ENCODE measurements around the gene PDE4B. TPM values are rescaled to one million over a fixed set of nuclear protein-coding genes. Genes with fewer than 3 reads are reported as not detected.

Gene PDE4B
- polyA plus RNA-seq, 1 donor from 2014 or later = 84.3 TPM

DNA sequence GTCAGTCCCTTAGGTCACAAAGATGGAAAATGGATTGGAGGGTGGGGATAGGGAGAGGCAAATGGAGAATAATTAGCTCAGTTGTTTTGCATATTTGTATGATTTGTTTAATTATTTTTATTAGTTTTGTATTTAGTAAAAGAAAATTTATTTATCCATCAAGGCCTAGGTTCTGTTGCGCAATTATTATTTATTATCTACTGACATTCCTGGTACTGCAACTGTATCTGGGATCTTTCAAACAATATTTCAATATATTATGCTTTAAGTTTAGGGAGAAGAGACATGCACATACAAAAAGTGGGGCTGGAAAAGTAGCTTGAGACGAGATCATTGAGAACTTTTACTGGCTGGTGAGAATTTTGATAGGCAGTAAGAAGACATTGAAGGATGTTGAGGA, 424.9 kb downstream of the PDE4B start:
- Mint-ChIP-seq H3K36me3 (peaks cover 5% of the 10 kb centered on the region), H3K4me3 (no peak overlapping the region), H3K27me3 (peaks cover 3% of the 10 kb centered on the region), H3K9me3 (no peaks in the 10 kb centered on the region), H3K27ac (no peak overlapping the region), H3K4me1 (no peaks in the 10 kb centered on the region)

DNA sequence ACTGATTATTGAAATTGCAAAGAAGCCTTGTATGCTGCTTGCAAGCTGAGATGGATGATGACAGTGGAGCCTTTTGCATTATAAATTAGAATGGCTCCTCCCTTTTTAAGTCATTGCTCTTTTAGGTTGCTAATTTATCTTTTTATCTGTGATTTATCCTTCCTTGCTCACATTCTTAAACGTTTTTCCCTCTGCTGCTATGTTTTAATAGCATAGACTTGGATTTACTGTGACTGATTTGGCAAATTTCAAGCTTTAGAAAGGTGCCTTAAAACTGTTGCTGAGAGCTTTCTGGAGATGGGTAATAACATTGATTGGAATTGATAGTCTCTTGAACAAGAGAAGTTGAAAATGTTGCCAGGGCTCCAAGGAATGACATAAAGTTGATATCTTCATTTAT, 427.8 kb downstream of the PDE4B start:
- Mint-ChIP-seq H3K27ac (no peak overlapping the region), H3K36me3 (peaks cover 2% of the 10 kb centered on the region), H3K4me3 (no peak overlapping the region), H3K27me3 (peaks cover 7% of the 10 kb centered on the region), H3K9me3 (no peaks in the 10 kb centered on the region), H3K4me1 (peaks cover 0 to 1% (median 0%) of the 10 kb centered on the region in 3 donors)

DNA sequence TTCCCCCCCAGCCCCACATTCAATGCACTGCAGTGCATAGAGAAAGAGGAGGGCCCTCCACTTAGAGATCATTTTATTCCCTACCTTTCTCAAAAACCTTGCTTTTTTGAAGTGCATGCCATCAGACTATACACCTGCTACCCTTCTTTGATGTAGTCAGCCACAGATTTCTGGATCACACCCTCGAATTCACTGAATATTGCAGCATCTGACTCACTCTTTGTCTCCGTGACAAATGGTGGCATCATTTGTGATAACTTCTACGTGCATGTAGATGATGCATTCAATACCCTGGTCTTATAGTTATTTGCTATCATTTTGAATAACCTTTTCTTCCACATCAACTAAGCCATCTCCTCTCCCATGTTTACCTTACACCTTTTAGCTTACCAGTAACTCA, 431.0 kb downstream of the PDE4B start:
- no peak overlapping the region for H3K4me3 Mint-ChIP-seq
- no peaks in the 10 kb centered on the region for H3K36me3 Mint-ChIP-seq
- no peaks in the 10 kb centered on the region for H3K9me3 Mint-ChIP-seq
- peaks cover 0 to 1% (median 0%) of the 10 kb centered on the region in 3 donors for H3K4me1 Mint-ChIP-seq
- H3K27ac Mint-ChIP-seq = no peak overlapping the region
- peaks cover 7% of the 10 kb centered on the region for H3K27me3 Mint-ChIP-seq

DNA sequence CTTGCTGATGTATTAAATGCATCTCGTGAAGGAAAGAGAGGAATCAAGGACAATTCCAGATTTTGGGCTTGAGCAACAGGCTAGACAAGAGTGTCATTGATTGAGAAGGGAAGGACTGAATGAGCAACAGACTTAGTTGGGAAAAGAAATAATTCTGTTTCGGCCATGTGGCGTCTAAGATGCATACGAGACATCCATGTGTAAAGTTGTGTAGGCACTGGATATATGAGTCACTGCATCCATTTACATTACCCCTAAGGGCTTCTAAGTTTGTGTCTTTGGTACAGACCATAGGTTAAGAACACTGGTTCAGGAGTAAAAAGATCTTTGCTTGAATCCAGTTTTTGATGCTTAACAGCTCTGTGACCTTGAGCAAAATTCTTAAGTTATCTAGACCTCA, 434.3 kb downstream of the PDE4B start:
- Mint-ChIP-seq H3K36me3 (no peaks in the 10 kb centered on the region), H3K4me3 (no peak overlapping the region), H3K27me3 (peaks cover 5% of the 10 kb centered on the region), H3K4me1 (peaks cover 0 to 1% (median 0%) of the 10 kb centered on the region in 3 donors), H3K27ac (no peak overlapping the region), H3K9me3 (no peaks in the 10 kb centered on the region)

DNA sequence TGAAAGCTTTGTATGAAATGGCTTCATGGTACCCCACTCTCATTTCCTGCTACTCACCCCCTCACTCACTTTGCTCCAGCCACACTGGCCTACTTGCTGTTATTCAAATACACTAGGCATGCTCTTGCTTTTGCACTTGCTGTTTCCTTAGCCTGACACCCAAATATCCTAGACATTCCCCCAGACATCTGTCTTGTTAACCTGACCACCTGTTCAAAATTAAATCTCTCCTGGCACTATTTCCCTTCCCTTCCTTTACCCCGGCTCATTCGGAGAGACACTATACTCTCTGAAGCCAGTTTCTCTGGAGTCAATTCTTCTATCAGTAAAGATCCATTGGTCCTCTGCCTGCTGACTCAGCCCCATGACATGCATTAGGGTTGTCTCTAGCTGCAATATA, 435.3 kb downstream of the PDE4B start:
- H3K36me3 Mint-ChIP-seq = no peaks in the 10 kb centered on the region
- no peak overlapping the region for H3K27ac Mint-ChIP-seq
- H3K4me3 Mint-ChIP-seq = no peak overlapping the region
- no peaks in the 10 kb centered on the region for H3K9me3 Mint-ChIP-seq
- peaks cover 0 to 1% (median 0%) of the 10 kb centered on the region in 3 donors for H3K4me1 Mint-ChIP-seq
- H3K27me3 Mint-ChIP-seq = peaks cover 7% of the 10 kb centered on the region

DNA sequence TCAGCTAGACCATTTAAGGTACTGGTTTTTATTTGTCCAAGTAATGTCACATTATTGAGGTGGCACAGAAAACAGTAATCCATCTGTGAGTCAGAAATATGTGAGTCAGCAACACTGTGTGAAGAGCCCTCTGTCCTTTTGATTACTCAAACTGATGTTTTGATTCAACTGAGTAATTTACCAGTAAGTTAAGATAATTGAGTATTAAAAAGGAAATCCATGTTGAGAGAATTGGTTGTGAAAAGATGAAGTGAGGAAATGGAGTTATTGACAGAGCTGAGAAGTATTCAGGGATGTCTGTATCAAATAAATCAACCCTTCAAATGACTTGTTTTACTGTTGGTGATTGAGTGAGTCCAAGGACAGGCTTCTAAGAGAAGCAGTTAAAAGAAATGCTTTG, 438.5 kb downstream of the PDE4B start:
- Mint-ChIP-seq H3K36me3 (no peaks in the 10 kb centered on the region), H3K4me1 (no peaks in the 10 kb centered on the region), H3K4me3 (no peak overlapping the region), H3K9me3 (no peaks in the 10 kb centered on the region), H3K27ac (no peak overlapping the region), H3K27me3 (peaks cover 7% of the 10 kb centered on the region)

DNA sequence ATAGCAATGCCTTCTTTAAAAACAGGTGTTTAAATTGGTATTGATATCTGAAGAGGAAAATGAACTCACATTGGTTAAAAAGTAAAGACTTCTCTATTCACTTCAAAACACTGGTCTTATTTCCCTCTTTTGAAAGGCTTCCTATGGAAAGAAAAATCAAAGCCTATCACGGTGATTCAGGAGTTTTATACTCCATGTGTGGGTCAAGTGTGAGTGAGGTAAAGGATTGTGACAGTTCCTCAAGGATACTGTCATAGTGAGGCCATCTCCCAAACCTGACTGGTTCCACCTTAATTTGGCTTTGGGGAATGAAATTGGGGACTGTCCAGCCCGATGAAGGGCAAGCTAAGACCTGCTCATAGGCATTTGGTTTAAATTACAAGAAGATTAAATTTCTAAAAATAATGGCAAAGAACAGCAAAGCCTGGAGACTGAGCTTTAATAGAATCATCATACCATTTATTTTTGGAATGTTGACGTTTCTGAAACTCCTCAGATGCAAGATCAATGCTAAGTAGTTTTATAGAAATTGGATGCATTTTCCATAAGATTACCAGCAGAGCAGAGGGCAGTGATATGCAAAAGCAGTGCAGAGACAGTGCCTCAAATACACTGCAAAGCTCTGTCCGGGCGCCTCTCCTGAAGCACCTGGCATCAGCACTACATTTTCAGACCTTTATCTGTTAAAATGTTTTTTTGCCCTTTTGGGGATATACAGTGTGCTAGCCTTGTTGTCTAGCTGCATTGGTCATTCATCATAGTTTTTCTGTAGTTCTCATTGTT, 439.2 kb downstream of the PDE4B start:
- H3K4me1 Mint-ChIP-seq = no peaks in the 10 kb centered on the region
- no peak overlapping the region for H3K27ac Mint-ChIP-seq
- H3K9me3 Mint-ChIP-seq = no peaks in the 10 kb centered on the region
- H3K27me3 Mint-ChIP-seq = peaks cover 10% of the 10 kb centered on the region
- no peaks in the 10 kb centered on the region for H3K36me3 Mint-ChIP-seq
- no peak overlapping the region for H3K4me3 Mint-ChIP-seq

DNA sequence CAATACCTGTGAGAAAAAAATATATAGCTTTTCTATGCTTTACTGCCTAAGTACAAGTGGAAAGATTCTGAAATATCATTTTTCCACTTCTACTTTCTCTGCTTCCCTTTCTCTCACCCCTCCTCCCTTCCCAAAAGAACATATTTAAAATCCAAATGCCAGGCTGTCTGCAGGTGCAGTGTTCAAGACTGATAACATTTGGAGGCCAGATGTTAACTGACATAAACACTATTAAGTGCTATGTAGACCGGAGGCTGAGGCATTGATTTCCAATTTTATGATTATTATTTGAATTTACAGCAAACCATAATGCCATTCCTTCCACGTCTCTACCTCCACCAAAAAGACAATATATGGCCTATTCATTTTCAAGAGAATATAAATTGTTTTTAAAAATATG, 444.3 kb downstream of the PDE4B start:
- Mint-ChIP-seq H3K27ac (no peak overlapping the region), H3K4me3 (no peak overlapping the region), H3K4me1 (no peaks in the 10 kb centered on the region), H3K27me3 (peaks cover 11% of the 10 kb centered on the region), H3K36me3 (no peaks in the 10 kb centered on the region), H3K9me3 (no peaks in the 10 kb centered on the region)

DNA sequence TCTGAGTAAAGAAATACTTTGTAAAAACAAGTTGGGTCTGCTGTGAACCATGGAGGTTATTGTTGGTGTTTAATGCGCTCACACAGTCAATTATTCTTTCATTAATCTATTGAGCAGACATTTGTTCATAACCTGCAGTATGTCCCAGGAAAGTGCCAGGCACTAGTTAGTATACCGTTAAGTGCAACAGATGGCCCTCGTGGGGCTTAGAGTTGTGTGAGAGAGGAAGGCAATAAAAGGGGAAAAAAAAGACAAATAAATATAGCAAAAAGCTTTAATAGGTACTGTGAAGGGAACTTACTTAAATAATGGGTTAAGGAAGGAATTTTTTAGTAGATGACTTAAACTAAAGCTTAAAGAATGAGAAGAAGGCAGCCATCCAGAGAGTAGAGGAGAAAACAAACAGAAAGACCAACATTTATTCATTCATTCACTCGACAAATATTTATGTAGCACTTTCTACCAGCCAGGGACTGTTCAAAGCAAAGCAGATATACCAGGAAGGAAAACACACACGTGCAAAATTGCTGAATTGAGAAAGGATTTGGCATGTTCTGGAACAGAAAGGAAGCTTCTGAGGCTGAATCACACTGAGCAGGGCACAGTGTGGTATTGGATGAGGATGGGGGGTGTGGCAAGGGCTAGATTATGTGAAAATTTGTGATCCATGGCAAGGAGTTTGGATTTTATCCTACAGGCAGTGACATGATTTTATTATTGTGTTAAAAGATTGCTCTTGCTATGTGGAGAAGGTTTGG, 445.2 kb downstream of the PDE4B start:
- Mint-ChIP-seq H3K27me3 (peaks cover 10% of the 10 kb centered on the region), H3K4me3 (no peak overlapping the region), H3K4me1 (no peaks in the 10 kb centered on the region), H3K36me3 (no peaks in the 10 kb centered on the region), H3K9me3 (no peaks in the 10 kb centered on the region), H3K27ac (no peak overlapping the region)

DNA sequence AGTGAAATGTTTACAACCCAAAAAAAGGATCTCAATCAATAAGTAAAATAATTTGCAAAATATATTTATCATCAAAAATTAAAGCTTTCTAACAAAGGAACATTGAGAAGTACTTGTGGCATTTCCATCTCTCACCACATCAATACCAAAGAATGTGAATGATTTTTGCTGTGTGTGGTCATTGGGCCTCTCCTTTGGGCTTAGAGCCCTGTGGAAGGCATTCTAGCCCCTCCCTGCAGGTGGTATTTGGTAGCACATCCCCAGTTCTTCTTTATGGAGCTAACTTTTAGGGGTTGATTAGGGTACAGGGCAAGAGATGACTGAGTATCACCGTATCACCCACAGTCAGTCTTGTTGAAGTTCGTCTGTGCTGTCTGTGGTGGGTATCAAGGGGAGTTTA, 447.1 kb downstream of the PDE4B start:
- Mint-ChIP-seq H3K27ac (no peak overlapping the region), H3K9me3 (no peaks in the 10 kb centered on the region), H3K4me1 (no peaks in the 10 kb centered on the region), H3K36me3 (no peaks in the 10 kb centered on the region), H3K4me3 (no peak overlapping the region), H3K27me3 (peaks cover 8% of the 10 kb centered on the region)

DNA sequence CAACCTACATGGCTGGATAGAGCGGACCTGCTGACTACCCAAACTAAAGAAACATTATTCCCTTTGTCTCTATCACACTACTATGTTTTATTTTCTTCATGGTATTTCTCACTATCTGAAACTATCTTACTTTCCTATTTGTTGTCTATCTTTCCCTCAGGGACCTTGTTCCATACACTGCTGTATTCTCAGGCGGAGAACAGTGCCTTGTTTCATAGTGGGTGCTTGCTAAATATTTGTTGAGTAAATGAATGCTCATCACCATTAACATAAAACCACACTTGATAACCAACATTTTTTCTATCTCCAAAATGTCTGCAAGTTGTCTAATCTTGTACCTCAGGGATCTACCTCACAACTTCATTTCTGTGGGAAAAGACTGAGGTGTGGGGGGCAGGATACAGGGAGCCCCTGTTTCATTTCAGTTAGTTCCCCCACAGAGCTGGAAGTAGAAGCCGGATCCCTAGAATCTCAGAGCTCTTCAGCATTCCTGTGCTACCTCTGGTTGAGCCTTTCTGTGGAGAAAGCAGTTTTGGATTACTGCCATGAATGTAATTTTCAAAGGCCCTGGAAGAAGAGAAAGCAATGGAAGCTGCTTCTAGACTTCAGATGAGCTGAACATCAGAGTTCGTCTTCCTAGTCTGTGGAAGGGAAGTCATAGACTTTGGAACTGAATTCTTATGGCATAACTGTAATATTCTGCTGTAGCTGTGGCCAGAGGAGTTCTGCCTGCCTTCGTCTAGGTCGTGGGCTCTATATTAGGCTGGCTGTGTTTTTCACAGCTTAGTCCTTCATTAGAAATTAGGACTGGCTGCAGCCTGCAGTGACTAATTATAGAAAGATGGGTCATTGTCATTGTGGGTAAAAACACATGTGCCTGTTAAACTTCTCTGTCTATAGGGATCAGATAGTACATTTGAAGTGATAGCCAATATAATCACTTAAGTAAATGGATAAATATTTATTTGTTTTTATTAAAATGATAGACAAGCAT, 448.1 kb downstream of the PDE4B start:
- Mint-ChIP-seq H3K36me3 (no peaks in the 10 kb centered on the region), H3K27ac (no peak overlapping the region), H3K27me3 (peaks cover 6% of the 10 kb centered on the region), H3K4me1 (no peaks in the 10 kb centered on the region), H3K4me3 (no peak overlapping the region), H3K9me3 (no peaks in the 10 kb centered on the region)

DNA sequence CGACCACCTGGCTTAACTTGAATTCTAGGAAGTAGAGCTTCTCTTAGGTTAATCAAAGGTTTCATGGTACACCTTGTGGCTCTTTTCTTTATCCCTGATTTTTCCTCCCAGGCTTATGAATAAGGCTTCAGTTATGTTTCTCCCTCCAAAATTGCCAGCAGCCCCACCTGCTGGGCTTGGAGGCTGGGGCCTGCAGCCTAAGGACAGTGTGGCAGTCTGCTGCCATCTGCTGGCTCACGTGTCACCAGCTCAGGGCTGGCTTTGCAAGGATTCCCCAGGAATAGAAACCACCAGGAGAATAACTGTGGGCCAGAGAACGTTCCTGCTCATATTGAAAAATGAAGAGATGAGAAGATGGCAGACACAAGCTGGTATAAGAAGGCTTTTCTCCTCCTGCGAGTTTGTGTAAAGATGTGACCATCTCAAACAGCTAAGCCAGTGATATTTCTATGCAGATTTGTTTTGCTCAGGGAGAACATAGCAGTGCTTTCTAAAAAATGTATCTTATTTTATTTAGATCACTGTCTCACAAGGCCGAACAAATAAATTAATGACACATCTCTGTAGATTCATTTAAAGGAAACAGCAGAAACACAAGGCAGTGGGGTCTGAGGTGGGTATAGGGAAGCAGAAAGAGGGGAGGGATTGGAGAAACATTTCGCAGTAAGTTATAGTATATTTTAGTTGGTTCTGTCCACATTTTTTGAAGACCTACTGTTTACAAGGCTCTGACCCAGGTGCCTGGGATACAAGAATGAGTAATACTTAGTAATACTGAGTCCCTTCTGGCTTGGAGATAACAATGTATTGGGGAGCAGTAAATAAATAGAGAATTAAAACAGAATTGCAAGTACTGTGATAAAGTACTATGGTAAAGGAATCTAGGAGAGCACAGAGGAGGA, 450.2 kb downstream of the PDE4B start:
- H3K36me3 Mint-ChIP-seq = no peaks in the 10 kb centered on the region
- no peak overlapping the region for H3K4me3 Mint-ChIP-seq
- no peak overlapping the region for H3K27ac Mint-ChIP-seq
- H3K9me3 Mint-ChIP-seq = no peaks in the 10 kb centered on the region
- peaks cover 0 to 12% (median 0%) of the 10 kb centered on the region in 3 donors for H3K4me1 Mint-ChIP-seq
- H3K27me3 Mint-ChIP-seq = peaks cover 9% of the 10 kb centered on the region

DNA sequence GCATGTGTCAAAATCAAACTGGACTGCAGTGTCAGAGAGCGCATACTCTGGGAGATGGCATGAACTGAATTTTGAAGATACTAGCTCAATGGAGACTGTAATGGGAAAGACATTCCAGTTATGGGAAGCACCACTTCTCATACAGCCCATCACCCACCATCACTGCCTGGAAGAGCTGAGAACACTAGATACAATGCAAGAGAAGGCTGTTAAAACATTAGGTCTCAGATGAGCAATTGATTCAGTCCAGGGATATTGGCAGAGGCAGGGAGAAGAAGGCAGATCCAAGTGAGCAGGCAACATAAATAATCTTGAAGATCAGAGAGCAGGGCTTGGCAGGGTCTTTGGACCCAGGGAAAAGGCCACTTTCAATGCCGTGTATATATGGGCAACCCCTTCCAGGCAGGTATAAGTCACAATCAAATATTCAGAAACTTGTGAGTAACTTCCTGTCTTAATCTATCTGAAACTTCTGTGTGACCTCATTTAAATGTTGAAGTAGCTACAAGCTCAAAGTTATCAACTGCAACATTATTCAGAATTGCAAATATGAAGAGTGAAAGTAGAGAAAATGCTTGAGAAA, 450.9 kb downstream of the PDE4B start:
- no peaks in the 10 kb centered on the region for H3K9me3 Mint-ChIP-seq
- H3K4me1 Mint-ChIP-seq = peaks cover 0 to 12% (median 0%) of the 10 kb centered on the region in 3 donors
- H3K27ac Mint-ChIP-seq = no peak overlapping the region
- H3K36me3 Mint-ChIP-seq = no peaks in the 10 kb centered on the region
- no peak overlapping the region for H3K4me3 Mint-ChIP-seq
- H3K27me3 Mint-ChIP-seq = peaks cover 6% of the 10 kb centered on the region

DNA sequence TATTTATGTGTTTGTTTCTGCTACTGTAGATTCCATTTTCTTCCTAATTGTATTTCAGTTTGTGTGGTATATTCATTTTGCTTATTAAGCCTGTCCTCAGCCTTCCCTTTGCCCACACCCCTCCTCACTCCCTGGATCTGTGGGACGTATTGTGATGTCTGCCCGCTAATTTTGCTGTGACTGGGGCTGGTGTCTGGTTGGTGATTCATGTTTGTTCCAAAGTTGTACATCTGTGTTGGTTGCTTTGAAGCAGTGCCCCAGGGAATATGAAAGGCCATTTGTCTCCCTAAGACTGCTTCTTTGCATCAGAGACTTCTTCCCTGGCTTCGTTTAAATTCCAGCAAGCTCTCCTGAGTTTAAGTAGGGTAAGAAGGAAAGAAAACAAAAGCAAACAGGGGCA, 451.7 kb downstream of the PDE4B start:
- Mint-ChIP-seq H3K9me3 (no peaks in the 10 kb centered on the region), H3K4me1 (peaks cover 0 to 12% (median 0%) of the 10 kb centered on the region in 3 donors), H3K4me3 (no peak overlapping the region), H3K36me3 (no peaks in the 10 kb centered on the region), H3K27me3 (peaks cover 6% of the 10 kb centered on the region), H3K27ac (no peak overlapping the region)

Data from IgD-negative memory B cell (primary cell).